GM18499 (cell line): ENCODE measurements around the gene SPOCK1.

Experiments used
- ATAC-seq: cut with Tn5 transposase; IDR thresholded peaks from one replicate; pipeline ENCODE4 v1.9.1; 2021; ENCODE audit warnings: moderate number of reproducible peaks; ENCODE audit not compliant: insufficient read depth, unreplicated experiment

The SPOCK1 gene

DNA sequence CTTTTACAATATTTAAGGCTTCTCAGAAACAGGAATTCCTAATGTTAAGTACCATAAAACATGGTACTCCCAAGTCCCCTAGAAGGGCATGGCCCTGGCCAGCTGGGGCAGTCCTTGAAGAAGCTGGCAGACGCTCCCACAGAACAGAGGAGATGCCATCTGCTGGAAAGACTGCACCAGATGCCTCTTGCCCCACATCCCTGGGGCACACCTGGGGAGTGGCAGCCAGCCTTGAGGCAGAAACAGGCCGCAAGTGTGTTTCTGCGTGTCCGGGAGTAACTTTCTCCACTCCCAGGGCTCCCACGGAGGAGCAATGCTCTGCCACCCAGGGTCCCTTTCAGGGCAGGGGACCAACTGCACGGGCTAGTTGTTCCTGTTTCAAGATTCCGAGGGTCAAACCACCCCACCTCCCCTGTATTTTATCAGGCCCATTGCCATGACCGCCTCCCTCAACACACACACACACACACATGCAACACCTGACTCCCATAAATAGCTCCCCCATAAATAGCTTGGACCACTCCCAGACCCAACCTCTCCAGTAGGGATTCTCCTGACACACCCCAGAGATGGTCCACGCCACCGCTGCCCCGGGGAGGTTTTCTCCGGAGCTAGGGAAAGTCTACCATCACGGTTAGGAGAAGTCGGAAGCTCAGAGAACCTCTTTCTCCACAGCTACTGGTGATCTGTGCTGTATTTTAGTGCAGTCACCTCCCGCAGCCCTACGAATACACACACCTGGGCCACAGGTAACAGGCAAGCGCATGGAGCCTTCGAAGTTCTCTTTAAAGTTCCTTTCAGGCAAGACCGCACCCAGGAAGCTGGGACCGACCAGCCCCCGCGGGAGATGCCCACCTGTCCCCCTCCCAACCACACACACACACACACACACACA lies 1.5 kb downstream of the SPOCK1 start:
- no peak for ATAC-seq

DNA sequence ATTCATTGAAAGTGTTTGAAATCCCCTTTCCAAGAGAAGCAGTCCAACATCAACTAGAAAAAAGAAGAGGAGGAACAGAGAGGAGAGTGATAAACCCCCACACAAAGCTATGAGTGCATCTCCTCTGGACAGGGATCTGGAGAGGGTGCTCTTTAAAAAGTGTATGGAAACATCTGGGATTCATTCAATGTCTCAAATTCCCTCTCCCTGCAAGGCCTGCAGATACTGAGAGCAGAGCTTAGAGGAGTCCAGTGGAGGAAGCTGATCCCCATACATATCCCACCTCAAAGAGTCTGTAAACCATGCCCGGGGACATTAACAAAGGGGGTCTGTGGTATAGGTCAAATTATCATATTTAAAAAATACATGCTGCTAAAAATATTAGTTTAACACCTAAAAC lies 2.2 kb downstream of the SPOCK1 start:
- no peak for ATAC-seq

GRCh38 chr5:137492331-137492730 lies 6.8 kb downstream of the SPOCK1 start:
- no peak for ATAC-seq

GRCh38 chr5:137491121-137491520 lies 8.0 kb downstream of the SPOCK1 start:
- no peak for ATAC-seq

DNA sequence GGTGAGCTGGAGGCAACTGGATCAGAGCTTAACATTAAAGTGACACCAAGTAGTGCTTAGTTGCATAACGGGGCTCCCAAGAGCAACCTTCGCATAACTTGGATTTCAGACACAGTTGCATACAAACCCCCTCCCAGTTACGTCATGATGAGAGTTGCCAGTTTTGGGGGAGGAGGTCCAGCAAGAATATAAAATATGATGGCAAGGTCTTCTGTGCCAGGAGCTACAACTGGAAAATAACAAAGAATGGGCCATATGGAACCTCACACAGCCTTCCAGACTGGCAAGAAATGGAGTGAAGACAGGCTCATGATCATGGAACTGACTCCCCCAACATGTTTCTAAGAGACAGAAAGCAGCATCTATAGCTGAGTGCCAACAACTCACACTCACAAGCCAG lies 8.5 kb downstream of the SPOCK1 start:
- ATAC-seq: no peak

DNA sequence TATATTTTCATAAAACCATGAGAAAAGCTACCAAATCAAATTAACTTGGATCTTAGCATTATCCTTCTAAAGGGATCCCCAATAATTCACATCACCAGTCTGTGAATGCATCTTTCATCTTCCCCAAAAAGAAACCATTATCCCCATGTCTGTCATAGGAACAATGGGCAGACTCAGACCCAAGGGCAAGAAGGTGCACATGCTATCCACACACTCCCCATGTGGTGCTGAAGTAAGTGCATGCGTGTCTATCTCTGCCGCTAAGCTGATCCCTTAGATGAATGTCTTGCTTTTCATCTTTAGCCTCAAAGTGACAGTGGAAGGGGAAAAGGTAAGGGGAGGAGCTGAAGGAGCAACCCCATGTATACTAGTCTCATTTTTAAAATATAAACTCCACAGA lies 10.2 kb downstream of the SPOCK1 start:
- no peak for ATAC-seq

- ATAC-seq: no peak
Observed at GRCh38 chr5:137488516-137488915, 10.6 kb downstream of the SPOCK1 start.

- ATAC-seq: no peak
Observed at GRCh38 chr5:137487600-137487999, 11.5 kb downstream of the SPOCK1 start.

GRCh38 chr5:137486707-137487106 lies 12.4 kb downstream of the SPOCK1 start:
- no peak for ATAC-seq

DNA sequence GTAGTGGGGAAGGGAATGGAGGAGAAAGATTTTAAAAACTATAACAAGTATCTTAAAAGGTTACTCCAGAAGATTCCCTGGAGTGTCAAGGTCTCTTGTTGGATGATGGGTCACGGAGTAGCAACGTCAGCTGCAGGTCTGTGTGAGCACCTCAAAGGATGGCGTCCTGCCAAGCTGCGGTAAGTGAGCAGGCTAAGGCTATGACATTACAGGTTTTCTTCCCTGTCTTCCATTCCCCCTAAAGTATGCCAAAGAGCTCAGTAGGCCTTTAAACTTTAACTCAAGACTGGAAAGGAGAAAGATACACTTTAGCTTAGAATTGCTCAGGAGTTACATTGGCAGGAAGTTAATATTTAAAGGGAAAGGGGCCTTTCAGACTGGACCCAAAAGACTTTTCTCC lies 17.5 kb downstream of the SPOCK1 start:
- no peak for ATAC-seq

GRCh38 chr5:137478043-137478442 lies 21.1 kb downstream of the SPOCK1 start:
- no peak for ATAC-seq

GRCh38 chr5:137470921-137471220 lies 28.3 kb downstream of the SPOCK1 start:
- no peak for ATAC-seq

DNA sequence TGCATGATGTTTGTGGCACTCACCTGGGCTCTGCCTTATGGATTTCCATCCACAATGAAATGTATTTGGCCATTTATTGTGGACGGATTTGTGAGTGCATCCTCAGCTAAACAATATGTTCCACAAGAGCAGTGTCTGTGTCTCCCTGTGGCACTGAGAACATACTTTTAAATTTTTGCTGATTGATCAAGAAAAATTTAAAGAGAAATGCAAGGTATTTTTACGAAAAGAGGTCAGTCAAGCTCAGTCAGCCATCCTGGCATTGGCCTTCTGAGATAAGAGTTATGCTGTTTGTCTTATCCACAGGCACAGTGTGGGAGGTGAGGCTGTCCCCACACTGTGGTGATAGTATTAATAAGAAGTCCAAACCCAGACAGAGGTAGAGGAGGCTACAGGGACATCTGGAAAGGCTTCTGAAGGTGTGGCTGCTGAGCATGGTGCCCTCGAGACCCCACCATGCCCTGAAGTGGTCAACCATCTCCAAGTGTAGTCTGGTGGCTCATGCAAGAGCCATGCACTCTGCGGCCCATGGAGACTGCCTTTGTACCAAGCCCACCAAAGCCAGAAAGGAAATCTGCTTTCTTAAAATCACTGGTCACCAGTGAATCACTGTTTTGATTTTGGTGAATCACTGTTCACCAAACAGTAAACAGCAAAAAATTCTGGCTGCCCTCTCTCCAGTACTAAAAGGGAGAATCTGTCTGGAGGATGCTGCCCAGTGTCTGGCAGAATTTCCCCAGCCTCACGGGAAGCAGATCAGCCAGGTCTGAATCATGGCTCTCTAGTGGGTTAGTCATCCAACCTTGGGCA lies 28.8 kb downstream of the SPOCK1 start:
- ATAC-seq: no peak

DNA sequence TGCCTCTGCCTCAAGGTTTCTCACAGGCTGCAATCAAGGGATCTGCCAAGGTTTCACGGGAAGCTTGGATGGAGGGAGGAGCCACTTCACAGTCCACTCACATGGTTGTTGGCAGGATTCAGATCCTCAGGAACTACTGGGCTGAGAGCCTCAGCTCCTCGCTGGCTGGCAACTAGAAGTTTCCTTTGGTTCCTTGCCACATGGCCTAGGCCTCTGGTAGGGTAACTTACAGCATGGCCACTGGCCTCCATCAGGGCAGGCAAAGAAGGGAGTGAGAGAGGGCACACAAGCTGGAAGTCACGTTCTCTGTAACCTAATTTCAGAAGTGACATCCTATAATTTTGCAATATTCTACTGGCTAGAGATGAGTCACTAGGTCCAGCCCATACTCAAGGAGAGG lies 32.2 kb downstream of the SPOCK1 start:
- ATAC-seq: no peak

DNA sequence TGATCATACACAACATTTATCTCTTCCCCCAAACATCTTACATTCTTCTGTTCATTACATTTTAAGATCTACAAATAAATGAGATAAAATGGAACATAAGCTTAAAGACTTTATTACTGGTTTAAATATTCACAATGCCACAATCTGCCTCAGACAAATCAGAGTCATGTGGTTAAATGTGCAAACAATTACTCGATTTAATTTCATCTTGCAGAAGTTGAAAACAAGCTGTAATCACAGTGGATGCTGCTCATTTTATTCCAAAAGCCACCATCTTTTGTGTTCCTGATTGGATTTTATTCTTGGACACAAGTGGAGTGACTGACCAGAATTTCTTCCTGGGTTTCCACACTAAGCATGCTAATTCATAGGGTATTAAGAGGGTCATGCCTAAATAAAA lies 33.2 kb downstream of the SPOCK1 start:
- no peak for ATAC-seq

DNA sequence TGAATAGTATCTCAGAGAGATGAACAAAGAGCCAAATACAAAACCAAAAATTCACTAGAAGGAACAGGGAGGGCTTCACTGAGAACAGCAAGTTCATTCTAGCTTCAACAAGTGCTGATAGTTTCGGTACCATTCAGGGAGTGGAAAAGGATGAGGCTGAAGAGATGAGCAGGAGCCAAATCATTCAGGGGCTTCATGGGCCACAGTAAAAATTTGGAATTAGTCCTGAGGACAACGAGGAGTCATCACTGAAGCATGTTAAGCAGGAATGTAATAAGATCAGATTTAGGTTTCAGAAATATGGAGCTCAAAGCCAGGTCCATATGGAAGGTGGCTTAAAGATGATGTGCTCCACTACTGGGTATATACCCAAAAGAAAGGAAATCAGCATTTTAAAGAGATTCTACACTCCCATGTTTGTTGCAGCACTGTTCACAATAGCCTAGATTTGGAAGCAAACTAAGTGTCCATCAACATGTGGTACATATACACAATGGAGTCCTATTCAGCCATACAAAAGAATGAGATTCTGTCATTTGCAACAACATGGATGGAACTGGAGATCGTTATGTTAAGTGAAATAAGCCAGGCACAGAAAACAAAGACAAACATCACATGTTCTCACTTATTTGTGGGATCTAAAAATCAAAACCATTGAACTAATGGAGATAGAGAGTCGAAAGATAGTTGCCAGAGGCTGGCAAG lies 36.2 kb downstream of the SPOCK1 start:
- ATAC-seq: no peak

GRCh38 chr5:137462265-137462590 lies 36.9 kb downstream of the SPOCK1 start:
- ATAC-seq: no peak

DNA sequence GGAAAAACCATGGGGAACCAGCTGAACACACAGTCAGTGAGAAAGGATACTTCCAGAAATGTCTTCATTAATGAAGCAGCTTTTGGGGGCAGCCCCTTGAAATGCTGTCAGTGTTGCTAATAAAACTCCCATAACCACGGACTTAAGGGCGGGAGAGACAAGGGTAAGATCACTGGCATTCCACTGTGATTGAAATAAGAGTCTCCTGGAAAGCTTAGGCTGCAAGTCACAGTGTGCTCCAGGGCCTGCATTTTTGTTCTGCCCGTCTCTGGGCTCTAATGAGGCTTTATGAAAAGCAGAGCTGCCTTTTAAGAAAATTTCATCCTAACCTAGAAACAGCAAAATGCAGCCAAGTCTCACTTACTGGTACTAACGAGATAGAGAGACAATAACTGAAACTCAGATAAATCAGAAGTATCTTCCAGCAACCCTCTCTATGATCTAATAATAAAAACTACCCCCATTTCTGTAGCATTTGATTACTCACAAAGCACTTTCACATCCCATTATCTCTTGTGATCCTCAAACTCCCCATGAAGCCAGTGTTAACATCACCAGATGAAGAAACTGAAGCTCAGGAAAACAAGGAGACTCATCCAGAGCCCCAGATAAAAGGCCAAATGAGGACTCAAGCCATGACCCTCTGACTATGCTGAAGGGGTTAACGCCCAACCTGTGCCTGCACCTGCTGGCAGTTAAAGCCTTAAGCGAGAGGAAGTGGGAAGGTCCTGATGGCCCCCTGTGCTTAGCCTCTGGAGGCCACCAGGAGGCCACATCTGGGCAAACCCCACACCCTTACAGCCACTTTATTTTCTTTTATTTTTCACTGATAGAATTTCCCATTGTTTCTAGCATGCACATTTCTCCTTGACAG lies 37.5 kb downstream of the SPOCK1 start:
- ATAC-seq: no peak

- ATAC-seq: no peak
Observed at GRCh38 chr5:137454671-137455070, 44.5 kb downstream of the SPOCK1 start.

DNA sequence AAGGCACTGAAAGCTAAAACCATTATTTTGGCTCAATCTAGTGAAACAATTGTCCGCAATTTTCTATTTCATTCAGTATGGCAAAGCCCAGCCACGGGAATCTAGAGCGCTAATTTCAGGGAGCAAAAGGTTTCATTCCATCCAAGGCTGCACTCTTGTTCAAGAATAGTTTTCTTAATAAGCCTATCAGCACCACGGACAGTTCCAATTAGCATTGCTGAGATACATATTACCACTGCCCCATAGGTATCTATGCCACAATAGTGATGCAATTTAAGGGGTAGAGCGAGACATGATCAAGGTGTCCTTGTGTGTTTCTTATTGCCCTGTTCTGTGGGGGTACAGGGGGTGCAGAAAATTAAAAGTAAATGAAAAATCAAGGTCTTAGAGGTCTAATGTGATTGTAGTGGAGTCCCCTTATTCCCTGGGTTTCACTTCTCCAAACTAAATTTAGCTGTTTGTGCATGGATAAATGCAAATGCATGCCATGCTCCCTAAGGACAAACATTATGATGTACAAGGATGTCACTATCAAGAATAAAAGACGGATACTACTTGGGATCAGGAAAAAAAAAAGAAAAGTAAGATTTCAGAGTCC lies 45.5 kb downstream of the SPOCK1 start:
- ATAC-seq: no peak
